WTC11 (cell line): ENCODE measurements around the gene COPE. TPM values are rescaled to one million over a fixed set of nuclear protein-coding genes. Genes with fewer than 3 reads are reported as not detected.

Experiments used
- ATAC-seq: fragments of 200-7000 bp; cut with Tn5 transposase; 2 replicates; pipeline ENCODE4 v1.10.0; 2021; ENCODE audit warnings: mild to moderate bottlenecking, moderate library complexity
- CTCF ChIA-PET: fragments of 300-600 bp; sonication (Branson Sonifier 250); formaldehyde crosslinking; loops from one replicate; lab custom pipeline; 2021; ENCODE audit warnings: antibody characterized with exemption; lab: Charles Lee
- POLR2A ChIA-PET: fragments of 350-600 bp; sonication (Branson Sonifier 250); formaldehyde crosslinking; loops from one replicate; lab custom pipeline; 2021; ENCODE audit warnings: antibody characterized with exemption; lab: Charles Lee
- DNase-seq: peaks from one replicate; pipeline ENCODE4 v3.0.0; 2021; ENCODE audit warnings: low spot score
- H3K27ac Mint-ChIP-seq: 2 replicates; pipeline ENCODE4 v1.8.0; 2021; ENCODE audit warnings: mixed read lengths
- H3K27me3 Mint-ChIP-seq: 2 replicates; pipeline ENCODE4 v1.8.0; 2021; ENCODE audit warnings: low read depth, mild to moderate bottlenecking, moderate library complexity, mixed read lengths
- H3K36me3 Mint-ChIP-seq: 2 replicates; pipeline ENCODE4 v1.8.0; 2021; ENCODE audit warnings: mixed read lengths
- H3K4me1 Mint-ChIP-seq: 2 replicates; pipeline ENCODE4 v1.8.0; 2022; ENCODE audit warnings: mixed read lengths
- H3K4me3 Mint-ChIP-seq: 2 replicates; pipeline ENCODE4 v1.8.0; 2021; ENCODE audit warnings: mild to moderate bottlenecking, moderate library complexity, mixed read lengths
- H3K9me3 Mint-ChIP-seq: 2 replicates; pipeline ENCODE4 v1.8.0; 2021; ENCODE audit warnings: mixed read lengths
- CREB1 ChIP-seq: sonication (generic); formaldehyde crosslinking; IDR thresholded peaks from 2 replicates; pipeline ENCODE4 v1.8.0; 2023; ENCODE audit warnings: mild to moderate bottlenecking, missing genetic modification reagents
- ELF4 ChIP-seq: sonication (generic); formaldehyde crosslinking; IDR thresholded peaks from 2 replicates; pipeline ENCODE4 v1.8.1; 2022; ENCODE audit warnings: low read depth, mild to moderate bottlenecking, moderate library complexity, missing genetic modification reagents
- ESRRA ChIP-seq: sonication (generic); formaldehyde crosslinking; IDR thresholded peaks from 2 replicates; pipeline ENCODE4 v1.8.1; 2022; ENCODE audit warnings: mild to moderate bottlenecking, missing genetic modification reagents, borderline replicate concordance
- NFATC4 ChIP-seq: fragments of 250-450 bp; sonication (Bioruptor Pico); IDR thresholded peaks from 2 replicates; pipeline ENCODE4 v1.9.0; 2021; ENCODE audit warnings: mild to moderate bottlenecking
- NR3C1 ChIP-seq: sonication (generic); formaldehyde crosslinking; conservative IDR thresholded peaks from 2 replicates; pipeline ENCODE4 v1.8.1; 2023; ENCODE audit warnings: low read depth, mild to moderate bottlenecking, missing genetic modification reagents
- SP1 ChIP-seq: sonication (generic); formaldehyde crosslinking; conservative IDR thresholded peaks from 2 replicates; pipeline ENCODE4 v1.8.1; 2022; ENCODE audit warnings: missing genetic modification reagents
- TP53 ChIP-seq: sonication (generic); formaldehyde crosslinking; IDR thresholded peaks from 2 replicates; pipeline ENCODE4 v1.8.1; 2023; ENCODE audit warnings: mild to moderate bottlenecking, missing genetic modification reagents
- ZNF121 ChIP-seq: sonication (generic); formaldehyde crosslinking; IDR thresholded peaks from 2 replicates; pipeline ENCODE4 v1.8.0; 2023; ENCODE audit warnings: missing genetic modification reagents
- total RNA-seq: library from RNA; stranded (reverse); gene quantifications from 3 replicates; pipeline ENCODE4 v1.2.3, GENCODE V29; 2021
- TF ChIP-seq, protein P1 (sequence below): sonication (generic); formaldehyde crosslinking; IDR thresholded peaks from 2 replicates; pipeline ENCODE4 v1.8.0; 2022; ENCODE audit warnings: mild to moderate bottlenecking, missing genetic modification reagents
- TF ChIP-seq, protein P2 (sequence below): sonication (generic); formaldehyde crosslinking; IDR thresholded peaks from 2 replicates; pipeline ENCODE4 v1.8.1; 2023; ENCODE audit warnings: mild to moderate bottlenecking, missing genetic modification reagents, borderline replicate concordance
- TF ChIP-seq, protein P3 (sequence below): sonication (generic); formaldehyde crosslinking; IDR thresholded peaks from 2 replicates; pipeline ENCODE4 v1.8.1; 2022; ENCODE audit warnings: low read depth, mild to moderate bottlenecking, moderate library complexity, missing genetic modification reagents, borderline replicate concordance
- TF ChIP-seq, protein P4 (sequence below): fragments of 250-450 bp; sonication (Bioruptor Pico); IDR thresholded peaks from 2 replicates; pipeline ENCODE4 v1.8.0; 2021; ENCODE audit warnings: mild to moderate bottlenecking

The COPE gene
- total RNA-seq, 1 experiment from 2014 or later, result 228 TPM

DNA sequence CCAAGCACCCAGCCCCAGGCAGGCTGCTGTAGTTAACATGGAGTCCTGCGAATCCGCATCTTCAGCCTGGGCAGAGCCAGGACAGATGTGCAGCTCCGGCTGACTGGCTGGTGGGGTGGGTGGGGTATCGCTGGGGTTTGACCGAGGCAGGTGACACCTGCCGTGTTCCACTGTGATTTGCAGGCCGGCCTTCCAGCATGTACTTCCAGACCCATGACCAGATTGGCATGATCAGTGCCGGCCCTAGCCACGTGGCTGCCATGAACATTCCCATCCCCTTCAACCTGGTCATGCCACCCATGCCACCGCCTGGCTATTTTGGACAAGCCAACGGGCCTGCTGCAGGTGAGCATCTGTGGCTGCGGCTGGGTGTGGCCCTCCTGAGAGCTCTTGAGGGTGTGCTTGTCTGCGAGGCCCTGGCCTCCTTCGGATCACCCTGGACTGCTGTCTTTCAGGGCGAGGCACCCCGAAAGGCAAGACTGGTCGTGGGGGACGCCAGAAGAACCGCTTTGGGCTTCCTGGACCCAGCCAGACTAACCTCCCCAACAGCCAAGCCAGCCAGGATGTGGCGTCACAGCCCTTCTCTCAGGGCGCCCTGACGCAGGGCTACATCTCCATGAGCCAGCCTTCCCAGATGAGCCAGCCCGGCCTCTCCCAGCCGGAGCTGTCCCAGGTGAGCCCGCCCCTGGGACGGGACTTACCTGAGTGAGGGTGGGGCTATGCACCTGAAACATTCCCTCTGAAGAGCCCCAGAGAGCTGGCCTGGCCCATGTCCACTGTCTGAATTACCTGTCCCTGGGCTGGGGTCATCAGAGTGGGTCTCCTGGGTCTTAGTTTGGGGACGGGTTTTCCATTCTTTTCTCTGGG, 53.8 kb downstream of the COPE start:
- ATAC-seq, result no peak
- H3K9me3 Mint-ChIP-seq, result no peaks in the 10 kb centered on the region
- DNase-seq, result no peak
- H3K27me3 Mint-ChIP-seq, result no peaks in the 10 kb centered on the region
- H3K27ac Mint-ChIP-seq, result no peak overlapping the region
- POLR2A ChIA-PET, result no interaction called here
- 0 out of 2 replicates have a peak, but pooled peaks cover 6% of the 10 kb centered on the region for H3K4me1 Mint-ChIP-seq
- H3K36me3 Mint-ChIP-seq, result peaks cover 40% of the 10 kb centered on the region
- CTCF ChIA-PET, result interaction anchor here (0.5 to 3.0 kb wide), 19 partner anchors 10 to 288 kb away, joined by 3 to 18 read pairs (median 4); partner anchors contain the start of genes COPE, DDX49 and UPF1
- H3K4me3 Mint-ChIP-seq, result no peak overlapping the region
- TF ChIP-seq NR3C1 (CRISPR knock-in tag), result no peak
- TF ChIP-seq ESRRA, result no peak
- TF ChIP-seq, protein P1, sequence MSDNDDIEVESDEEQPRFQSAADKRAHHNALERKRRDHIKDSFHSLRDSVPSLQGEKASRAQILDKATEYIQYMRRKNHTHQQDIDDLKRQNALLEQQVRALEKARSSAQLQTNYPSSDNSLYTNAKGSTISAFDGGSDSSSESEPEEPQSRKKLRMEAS (CRISPR knock-in tag), result no peak
- TF ChIP-seq, protein P2, sequence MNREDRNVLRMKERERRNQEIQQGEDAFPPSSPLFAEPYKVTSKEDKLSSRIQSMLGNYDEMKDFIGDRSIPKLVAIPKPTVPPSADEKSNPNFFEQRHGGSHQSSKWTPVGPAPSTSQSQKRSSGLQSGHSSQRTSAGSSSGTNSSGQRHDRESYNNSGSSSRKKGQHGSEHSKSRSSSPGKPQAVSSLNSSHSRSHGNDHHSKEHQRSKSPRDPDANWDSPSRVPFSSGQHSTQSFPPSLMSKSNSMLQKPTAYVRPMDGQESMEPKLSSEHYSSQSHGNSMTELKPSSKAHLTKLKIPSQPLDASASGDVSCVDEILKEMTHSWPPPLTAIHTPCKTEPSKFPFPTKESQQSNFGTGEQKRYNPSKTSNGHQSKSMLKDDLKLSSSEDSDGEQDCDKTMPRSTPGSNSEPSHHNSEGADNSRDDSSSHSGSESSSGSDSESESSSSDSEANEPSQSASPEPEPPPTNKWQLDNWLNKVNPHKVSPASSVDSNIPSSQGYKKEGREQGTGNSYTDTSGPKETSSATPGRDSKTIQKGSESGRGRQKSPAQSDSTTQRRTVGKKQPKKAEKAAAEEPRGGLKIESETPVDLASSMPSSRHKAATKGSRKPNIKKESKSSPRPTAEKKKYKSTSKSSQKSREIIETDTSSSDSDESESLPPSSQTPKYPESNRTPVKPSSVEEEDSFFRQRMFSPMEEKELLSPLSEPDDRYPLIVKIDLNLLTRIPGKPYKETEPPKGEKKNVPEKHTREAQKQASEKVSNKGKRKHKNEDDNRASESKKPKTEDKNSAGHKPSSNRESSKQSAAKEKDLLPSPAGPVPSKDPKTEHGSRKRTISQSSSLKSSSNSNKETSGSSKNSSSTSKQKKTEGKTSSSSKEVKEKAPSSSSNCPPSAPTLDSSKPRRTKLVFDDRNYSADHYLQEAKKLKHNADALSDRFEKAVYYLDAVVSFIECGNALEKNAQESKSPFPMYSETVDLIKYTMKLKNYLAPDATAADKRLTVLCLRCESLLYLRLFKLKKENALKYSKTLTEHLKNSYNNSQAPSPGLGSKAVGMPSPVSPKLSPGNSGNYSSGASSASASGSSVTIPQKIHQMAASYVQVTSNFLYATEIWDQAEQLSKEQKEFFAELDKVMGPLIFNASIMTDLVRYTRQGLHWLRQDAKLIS (CRISPR knock-in tag), result no peak
- no peak for TF ChIP-seq CREB1 (CRISPR knock-in tag)
- no peak for TF ChIP-seq SP1 (CRISPR knock-in tag)
- no peak for TF ChIP-seq ELF4 (CRISPR knock-in tag)
- TF ChIP-seq TP53 (CRISPR knock-in tag), result no peak
- TF ChIP-seq, protein P3, sequence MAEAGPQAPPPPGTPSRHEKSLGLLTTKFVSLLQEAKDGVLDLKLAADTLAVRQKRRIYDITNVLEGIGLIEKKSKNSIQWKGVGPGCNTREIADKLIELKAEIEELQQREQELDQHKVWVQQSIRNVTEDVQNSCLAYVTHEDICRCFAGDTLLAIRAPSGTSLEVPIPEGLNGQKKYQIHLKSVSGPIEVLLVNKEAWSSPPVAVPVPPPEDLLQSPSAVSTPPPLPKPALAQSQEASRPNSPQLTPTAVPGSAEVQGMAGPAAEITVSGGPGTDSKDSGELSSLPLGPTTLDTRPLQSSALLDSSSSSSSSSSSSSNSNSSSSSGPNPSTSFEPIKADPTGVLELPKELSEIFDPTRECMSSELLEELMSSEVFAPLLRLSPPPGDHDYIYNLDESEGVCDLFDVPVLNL, result no peak
- TF ChIP-seq, all 79 proteins: peak for 0

DNA sequence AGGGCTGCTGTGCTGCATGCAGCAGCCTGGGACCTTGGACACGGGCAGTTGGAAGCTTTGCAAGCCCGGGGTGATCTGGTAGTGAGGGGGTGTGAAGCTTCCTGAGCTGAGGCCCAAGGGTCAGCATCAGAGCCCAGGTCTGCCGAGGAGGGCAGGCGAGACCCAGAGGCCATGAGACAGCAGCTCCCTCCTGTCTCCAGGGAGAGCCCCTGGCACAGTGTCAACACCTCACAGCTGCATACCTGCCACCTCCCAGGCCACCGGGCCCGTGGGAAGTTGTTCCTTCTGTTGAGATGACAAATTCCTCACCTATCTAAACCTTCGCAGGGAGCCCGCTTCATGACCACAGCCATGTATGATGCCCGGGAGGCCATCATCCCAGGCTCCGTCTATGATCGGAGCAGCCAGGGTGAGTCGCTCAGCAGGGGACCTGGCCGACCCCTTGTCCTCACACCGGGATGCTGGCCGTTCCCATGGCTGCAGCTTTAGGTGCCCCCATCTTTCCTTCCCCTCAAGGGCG, 55.3 kb downstream of the COPE start:
- POLR2A ChIA-PET, result no interaction called here
- Mint-ChIP-seq H3K36me3 (peaks cover 42% of the 10 kb centered on the region), H3K4me3 (no peak overlapping the region), H3K27ac (no peak overlapping the region), H3K27me3 (no peaks in the 10 kb centered on the region), H3K9me3 (no peaks in the 10 kb centered on the region), H3K4me1 (0 out of 2 replicates have a peak, but pooled peaks cover 6% of the 10 kb centered on the region)
- ATAC-seq (no peak), DNase-seq (no peak)
- TF ChIP-seq, protein P4, sequence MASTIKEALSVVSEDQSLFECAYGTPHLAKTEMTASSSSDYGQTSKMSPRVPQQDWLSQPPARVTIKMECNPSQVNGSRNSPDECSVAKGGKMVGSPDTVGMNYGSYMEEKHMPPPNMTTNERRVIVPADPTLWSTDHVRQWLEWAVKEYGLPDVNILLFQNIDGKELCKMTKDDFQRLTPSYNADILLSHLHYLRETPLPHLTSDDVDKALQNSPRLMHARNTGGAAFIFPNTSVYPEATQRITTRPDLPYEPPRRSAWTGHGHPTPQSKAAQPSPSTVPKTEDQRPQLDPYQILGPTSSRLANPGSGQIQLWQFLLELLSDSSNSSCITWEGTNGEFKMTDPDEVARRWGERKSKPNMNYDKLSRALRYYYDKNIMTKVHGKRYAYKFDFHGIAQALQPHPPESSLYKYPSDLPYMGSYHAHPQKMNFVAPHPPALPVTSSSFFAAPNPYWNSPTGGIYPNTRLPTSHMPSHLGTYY, result no peak
- TF ChIP-seq NFATC4 (CRISPR knock-in tag) (no peak), ZNF121 (CRISPR knock-in tag) (no peak)
- CTCF ChIA-PET, result interaction anchor here (0.5 to 3.0 kb wide), 6 partner anchors 9 to 402 kb away, joined by 3 to 14 read pairs (median 4); no protein-coding TSS in a partner anchor
